Activated T-helper 17 cell treated with anti-CD3 and anti-CD28 coated beads, Interleukin-2, amount 50 U/mL, for 72 hours (primary cell): ENCODE data around the gene GGACT. TPM values are rescaled to one million over a fixed set of nuclear protein-coding genes. Genes with fewer than 3 reads are reported as not detected.
"Not testable (repeated sequence)": the region's sequence is repeated elsewhere in the genome, so short reads cannot be mapped to it uniquely, and the experiment has no call there.

Experiments
- ATAC-seq: fragments of 150-1000 bp; cut with Tn5 transposase; replicated peaks from 2 replicates; pipeline ENCODE4 v1.10.0; 2021; ENCODE audit warnings: mild to moderate bottlenecking, moderate library complexity
- H3K27ac Mint-ChIP-seq: one replicate; pipeline ENCODE4 v1.8.0; 2022; ENCODE audit warnings: mixed read lengths
- H3K27me3 Mint-ChIP-seq: one replicate; pipeline ENCODE4 v1.8.0; 2022; ENCODE audit warnings: mixed read lengths
- H3K36me3 Mint-ChIP-seq: one replicate; pipeline ENCODE4 v1.8.0; 2022; ENCODE audit warnings: low read depth, mild to moderate bottlenecking, mixed read lengths
- H3K4me1 Mint-ChIP-seq: one replicate; pipeline ENCODE4 v1.8.0; 2022; ENCODE audit warnings: mixed read lengths
- H3K4me3 Mint-ChIP-seq: one replicate; pipeline ENCODE4 v1.8.0; 2022; ENCODE audit warnings: mild to moderate bottlenecking, mixed read lengths
- H3K9me3 Mint-ChIP-seq: one replicate; pipeline ENCODE4 v1.8.0; 2022; ENCODE audit warnings: mixed read lengths
- total RNA-seq, 2 donors: library from RNA; stranded (reverse); gene quantifications; one replicate each; pipeline ENCODE4 v1.2.3, GENCODE V29; 2022

The GGACT gene
- total RNA-seq, result 1 to 10 TPM; 1.2 to 1.7 TPM

DNA sequence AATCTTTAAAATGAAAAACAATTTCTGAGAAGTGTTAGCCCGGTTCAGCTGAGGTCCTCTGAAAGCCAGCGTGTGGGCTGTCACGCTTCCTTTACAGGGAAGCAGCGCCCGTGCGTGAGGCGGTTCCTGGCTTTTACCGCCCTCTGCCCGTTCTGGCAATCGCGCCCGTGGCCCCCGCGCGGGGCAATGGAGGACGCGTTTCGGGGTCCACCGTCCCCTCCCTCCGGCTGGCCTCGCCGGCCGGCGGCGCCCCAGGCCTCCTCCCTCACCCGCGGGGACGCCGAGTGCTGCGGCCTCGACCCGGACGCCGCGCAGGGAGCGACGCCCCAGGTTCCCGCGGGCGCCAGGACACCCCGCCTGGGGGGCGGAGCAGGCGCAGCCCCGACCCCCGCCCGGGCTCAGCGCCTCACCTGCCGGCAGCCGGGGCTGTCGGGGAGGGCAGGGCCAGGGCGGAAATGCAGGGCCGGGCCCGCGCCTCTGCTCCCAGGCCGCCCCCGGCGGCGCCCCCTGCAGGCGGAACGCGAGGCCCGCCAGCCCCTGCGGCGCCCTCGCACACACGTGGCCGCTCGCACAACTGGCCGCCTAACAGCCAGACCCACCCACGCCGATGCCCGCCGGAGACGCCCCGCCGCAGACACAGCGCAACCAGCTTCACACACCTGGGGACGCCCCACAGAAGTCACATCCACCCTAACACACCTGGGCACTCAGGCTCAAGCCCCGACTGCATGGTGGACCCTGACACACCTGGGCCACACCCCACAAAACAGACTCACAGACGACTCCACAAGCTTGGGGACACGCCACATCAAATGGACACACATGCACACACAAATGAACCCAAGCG is at the start of gene GGACT:
GGACT (minus strand) TSS at position 459 of the 847 bp plus-strand sequence. CDS start 56,198 bp downstream, outside the sequence.
- peaks cover 27% of the 10 kb centered on the region for H3K4me1 Mint-ChIP-seq
- H3K4me3 Mint-ChIP-seq, result peak within 1 kb of the TSS; percentile 89
- no peaks in the 10 kb centered on the region for H3K36me3 Mint-ChIP-seq
- H3K27me3 Mint-ChIP-seq, result no peaks in the 10 kb centered on the region
- peak; percentile 92 for ATAC-seq
- H3K9me3 Mint-ChIP-seq, result peaks cover 4% of the 10 kb centered on the region
- peak within 1 kb of the TSS; percentile 93 for H3K27ac Mint-ChIP-seq

DNA sequence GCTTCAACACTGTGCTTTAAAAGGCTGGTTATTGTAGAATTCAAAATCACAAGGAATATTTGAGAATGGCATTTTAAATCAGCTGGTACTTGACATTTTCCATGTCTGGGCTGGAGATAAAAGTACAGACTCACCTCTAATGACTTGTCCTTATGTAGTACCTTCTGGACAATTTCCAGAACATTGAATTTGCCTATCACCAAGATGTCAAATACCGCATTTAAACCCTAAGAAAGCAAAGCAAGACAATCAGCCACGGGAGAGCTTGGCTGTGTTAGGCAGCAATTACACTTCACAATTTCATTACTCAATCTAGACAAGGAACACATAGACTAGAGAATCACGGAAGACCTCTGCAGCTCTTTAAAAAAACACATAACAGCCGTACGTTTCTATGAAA is 49.2 kb upstream of the GGACT start:
- Mint-ChIP-seq H3K4me3 (no peak overlapping the region), H3K27me3 (no peaks in the 10 kb centered on the region), H3K36me3 (peaks cover 87% of the 10 kb centered on the region), H3K9me3 (no peaks in the 10 kb centered on the region), H3K4me1 (no peaks in the 10 kb centered on the region), H3K27ac (no peak overlapping the region)
- no peak for ATAC-seq

DNA sequence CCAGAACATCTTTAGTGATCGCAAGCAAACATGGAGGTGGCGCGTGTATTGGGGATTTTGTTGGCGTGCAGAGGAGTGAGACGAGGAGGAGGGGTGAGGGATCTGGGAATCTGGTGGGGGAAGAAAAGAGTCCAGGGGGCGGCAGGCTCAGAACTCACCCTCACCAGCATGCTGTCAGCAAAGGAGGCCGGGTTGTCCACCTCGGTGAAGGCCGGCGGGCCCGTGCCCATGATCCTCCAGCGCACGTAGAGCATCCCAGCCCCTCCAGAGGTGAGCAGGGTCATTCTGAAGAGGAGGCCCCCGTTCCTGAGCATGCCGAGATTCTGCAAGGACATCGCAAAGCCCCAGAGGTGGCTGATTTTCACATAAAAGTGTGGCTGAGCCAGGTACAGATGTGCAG is 48.8 kb upstream of the GGACT start:
- H3K9me3 Mint-ChIP-seq, result no peaks in the 10 kb centered on the region
- H3K27ac Mint-ChIP-seq, result no peak overlapping the region
- no peaks in the 10 kb centered on the region for H3K4me1 Mint-ChIP-seq
- H3K27me3 Mint-ChIP-seq, result no peaks in the 10 kb centered on the region
- H3K36me3 Mint-ChIP-seq, result peaks cover 92% of the 10 kb centered on the region
- H3K4me3 Mint-ChIP-seq, result no peak overlapping the region
- ATAC-seq, result no peak

DNA sequence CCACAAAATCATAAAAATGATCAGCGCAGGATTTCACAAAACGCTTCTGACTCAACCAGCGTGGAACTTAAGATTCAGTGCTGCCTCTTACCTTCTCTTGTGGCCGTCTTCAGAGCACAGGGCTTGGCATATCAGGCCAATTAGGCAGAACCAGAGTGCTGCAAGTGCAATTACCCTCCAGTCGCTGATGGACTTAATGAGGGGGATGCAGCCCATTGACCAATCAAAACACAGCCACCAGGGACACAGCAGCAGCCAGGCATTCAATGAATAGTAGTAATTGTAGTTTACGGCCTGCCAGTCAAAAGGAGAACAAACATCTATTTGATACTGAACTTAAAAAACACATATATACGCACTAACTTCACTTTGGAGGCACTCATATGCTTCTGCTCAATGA is 47.9 kb upstream of the GGACT start:
- H3K4me3 Mint-ChIP-seq, result no peak overlapping the region
- H3K9me3 Mint-ChIP-seq, result no peaks in the 10 kb centered on the region
- no peak overlapping the region for H3K27ac Mint-ChIP-seq
- H3K36me3 Mint-ChIP-seq, result peaks cover 89% of the 10 kb centered on the region
- H3K27me3 Mint-ChIP-seq, result no peaks in the 10 kb centered on the region
- ATAC-seq, result no peak
- H3K4me1 Mint-ChIP-seq, result no peaks in the 10 kb centered on the region

DNA sequence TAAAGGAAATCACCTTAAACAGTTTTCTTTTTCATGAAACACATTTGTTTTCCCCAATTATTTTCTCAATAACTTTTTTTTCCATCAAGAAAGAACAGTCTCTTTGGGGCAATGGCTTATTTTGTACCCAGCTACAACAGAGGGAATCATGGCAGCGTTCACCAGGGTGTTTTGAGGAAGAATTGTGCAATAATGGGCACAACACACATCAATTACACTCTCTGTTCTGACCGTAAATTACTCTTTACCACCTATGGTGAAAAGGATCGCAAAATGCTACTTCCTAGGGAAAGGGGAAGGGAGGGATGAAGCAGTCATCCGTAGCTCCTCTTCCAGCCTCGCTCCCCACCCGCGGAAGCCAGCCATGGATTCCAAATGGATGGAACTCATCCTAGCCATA is 47.4 kb upstream of the GGACT start:
- Mint-ChIP-seq H3K9me3 (no peaks in the 10 kb centered on the region), H3K27me3 (no peaks in the 10 kb centered on the region), H3K4me1 (no peaks in the 10 kb centered on the region), H3K27ac (no peak overlapping the region), H3K36me3 (peaks cover 85% of the 10 kb centered on the region), H3K4me3 (no peak overlapping the region)
- no peak for ATAC-seq

DNA sequence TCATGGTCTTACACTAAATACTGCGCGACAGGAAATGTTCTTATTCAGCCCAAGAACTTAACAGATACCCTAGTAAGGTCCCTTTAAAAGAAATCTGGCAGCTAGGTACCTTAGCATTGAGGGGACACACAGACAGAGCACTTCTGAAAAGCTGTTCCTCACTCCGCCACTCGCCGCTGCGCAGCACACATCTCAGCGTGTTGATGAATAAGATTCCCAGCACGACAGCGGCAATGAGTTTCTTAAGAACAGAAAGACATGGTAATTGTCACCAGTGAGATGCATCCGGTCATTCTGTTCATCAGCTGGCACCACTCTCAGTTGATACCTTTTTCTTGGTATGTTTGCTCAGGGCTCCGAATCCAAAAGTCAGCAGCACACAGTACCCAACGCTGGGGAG is 46.1 kb upstream of the GGACT start:
- H3K27me3 Mint-ChIP-seq, result no peaks in the 10 kb centered on the region
- no peak overlapping the region for H3K4me3 Mint-ChIP-seq
- no peak overlapping the region for H3K27ac Mint-ChIP-seq
- no peaks in the 10 kb centered on the region for H3K9me3 Mint-ChIP-seq
- ATAC-seq, result no peak
- H3K4me1 Mint-ChIP-seq, result no peaks in the 10 kb centered on the region
- peaks cover 86% of the 10 kb centered on the region for H3K36me3 Mint-ChIP-seq

DNA sequence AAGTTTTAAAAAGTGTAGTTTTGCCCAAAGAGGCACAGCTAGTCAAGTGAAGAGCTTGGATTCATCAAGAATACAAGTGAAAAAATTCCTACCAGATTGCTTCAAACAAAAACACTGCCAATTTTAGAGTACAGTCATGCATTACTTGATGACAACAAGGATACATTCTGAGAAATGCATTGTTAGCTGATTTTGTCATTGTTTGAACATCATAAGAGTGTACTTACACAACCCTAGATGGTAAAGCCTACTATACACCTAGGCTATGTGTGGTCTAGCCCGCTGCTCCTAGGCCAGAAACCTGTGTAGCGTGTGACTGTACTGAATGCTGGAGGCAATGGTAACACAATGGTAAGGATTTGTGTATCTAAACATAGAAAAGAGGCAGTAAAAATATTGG is 44.9 kb upstream of the GGACT start:
- ATAC-seq, result no peak
- no peaks in the 10 kb centered on the region for H3K4me1 Mint-ChIP-seq
- H3K9me3 Mint-ChIP-seq, result no peaks in the 10 kb centered on the region
- no peaks in the 10 kb centered on the region for H3K27me3 Mint-ChIP-seq
- no peak overlapping the region for H3K4me3 Mint-ChIP-seq
- no peak overlapping the region for H3K27ac Mint-ChIP-seq
- peaks cover 93% of the 10 kb centered on the region for H3K36me3 Mint-ChIP-seq

DNA sequence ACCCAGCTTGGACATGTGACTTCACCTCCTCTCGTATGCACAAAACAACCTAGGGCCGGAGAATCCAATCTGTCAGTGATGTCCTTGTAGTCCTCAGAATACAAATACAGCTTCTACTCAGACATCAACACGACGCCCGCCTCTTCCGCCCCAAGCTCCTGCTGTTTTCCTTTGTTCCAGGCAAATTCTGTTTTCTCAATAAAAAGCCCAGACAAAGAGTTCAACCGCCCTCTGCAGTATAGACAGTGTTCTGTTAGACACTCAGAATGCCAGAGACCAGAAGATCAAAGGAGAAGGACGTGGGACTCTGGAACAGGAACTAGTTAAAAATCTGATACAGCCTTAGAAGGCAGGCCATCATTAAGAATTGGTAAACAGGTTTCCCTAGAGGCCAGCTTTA is 42.0 kb upstream of the GGACT start:
- ATAC-seq, result no peak
- H3K27me3 Mint-ChIP-seq, result no peaks in the 10 kb centered on the region
- H3K27ac Mint-ChIP-seq, result no peak overlapping the region
- no peaks in the 10 kb centered on the region for H3K4me1 Mint-ChIP-seq
- H3K4me3 Mint-ChIP-seq, result no peak overlapping the region
- H3K9me3 Mint-ChIP-seq, result no peaks in the 10 kb centered on the region
- H3K36me3 Mint-ChIP-seq, result peaks cover 88% of the 10 kb centered on the region

DNA sequence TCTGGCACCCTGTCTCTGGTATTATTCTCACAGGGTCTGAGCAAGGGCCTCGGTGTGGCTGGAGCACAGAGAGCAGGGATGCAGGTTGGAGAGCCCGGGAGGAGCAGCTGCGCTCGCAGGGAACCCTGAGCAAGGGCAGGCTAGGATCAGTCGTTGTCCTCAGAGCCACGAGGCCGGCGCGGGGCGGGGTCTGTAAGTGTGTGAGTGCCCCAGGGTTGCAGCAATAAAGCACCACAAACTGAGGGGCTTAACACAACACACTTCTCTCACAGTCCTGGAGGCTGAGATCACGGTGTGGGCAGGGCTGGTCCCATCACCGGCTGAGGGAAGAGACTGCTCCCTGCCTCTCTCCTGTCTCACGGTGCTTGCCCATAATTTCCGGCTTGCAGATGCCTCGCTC is 38.5 kb upstream of the GGACT start:
- ATAC-seq, result no peak
- H3K27ac Mint-ChIP-seq, result no peak overlapping the region
- no peaks in the 10 kb centered on the region for H3K27me3 Mint-ChIP-seq
- peaks cover 4% of the 10 kb centered on the region for H3K9me3 Mint-ChIP-seq
- peaks cover 84% of the 10 kb centered on the region for H3K36me3 Mint-ChIP-seq
- H3K4me3 Mint-ChIP-seq, result no peak overlapping the region
- H3K4me1 Mint-ChIP-seq, result no peaks in the 10 kb centered on the region

DNA sequence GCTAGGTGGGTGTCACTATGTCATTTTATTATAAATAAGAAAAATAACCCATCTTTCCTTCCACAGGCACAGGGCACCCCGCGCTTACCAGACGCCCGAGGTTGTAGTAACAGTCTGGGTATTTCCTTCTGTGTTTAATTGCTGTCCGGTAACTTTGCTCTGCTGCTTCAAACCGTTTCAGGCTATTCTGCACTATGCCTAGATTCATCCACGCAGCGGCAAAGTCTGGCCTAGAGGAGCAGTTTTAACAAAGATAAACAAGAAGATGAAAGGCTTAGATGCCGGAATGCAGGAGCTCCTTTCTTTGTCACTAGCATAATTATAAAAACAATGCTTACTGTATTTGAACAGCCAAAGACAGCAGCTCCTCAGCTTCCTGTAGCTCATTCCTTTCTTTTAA is 36.9 kb upstream of the GGACT start:
- Mint-ChIP-seq H3K27me3 (no peaks in the 10 kb centered on the region), H3K27ac (no peak overlapping the region), H3K4me1 (no peaks in the 10 kb centered on the region), H3K9me3 (peaks cover 4% of the 10 kb centered on the region), H3K36me3 (peaks cover 74% of the 10 kb centered on the region), H3K4me3 (no peak overlapping the region)
- ATAC-seq, result no peak

DNA sequence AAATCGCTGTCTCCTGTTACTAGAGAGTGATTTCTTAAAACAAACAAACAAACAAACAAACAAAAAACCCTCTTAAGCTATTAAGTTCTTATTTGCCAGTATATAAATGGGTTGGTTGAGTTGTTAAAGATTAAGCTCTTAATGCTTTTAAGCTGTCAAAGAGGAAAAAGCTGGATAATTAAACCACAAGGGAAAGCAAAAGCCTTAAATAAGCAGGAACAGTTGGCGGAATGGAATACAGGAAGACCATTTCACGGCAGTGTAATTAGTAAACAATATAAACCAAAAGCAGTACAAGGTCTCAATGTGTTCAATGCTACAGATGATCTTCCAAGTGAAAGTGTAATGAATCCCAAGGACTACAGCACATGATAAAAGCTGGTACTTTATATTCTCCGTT is 32.2 kb upstream of the GGACT start:
- no peaks in the 10 kb centered on the region for H3K4me1 Mint-ChIP-seq
- H3K27ac Mint-ChIP-seq, result no peak overlapping the region
- peaks cover 4% of the 10 kb centered on the region for H3K9me3 Mint-ChIP-seq
- no peaks in the 10 kb centered on the region for H3K27me3 Mint-ChIP-seq
- no peak overlapping the region for H3K4me3 Mint-ChIP-seq
- peaks cover 33% of the 10 kb centered on the region for H3K36me3 Mint-ChIP-seq
- no peak for ATAC-seq

DNA sequence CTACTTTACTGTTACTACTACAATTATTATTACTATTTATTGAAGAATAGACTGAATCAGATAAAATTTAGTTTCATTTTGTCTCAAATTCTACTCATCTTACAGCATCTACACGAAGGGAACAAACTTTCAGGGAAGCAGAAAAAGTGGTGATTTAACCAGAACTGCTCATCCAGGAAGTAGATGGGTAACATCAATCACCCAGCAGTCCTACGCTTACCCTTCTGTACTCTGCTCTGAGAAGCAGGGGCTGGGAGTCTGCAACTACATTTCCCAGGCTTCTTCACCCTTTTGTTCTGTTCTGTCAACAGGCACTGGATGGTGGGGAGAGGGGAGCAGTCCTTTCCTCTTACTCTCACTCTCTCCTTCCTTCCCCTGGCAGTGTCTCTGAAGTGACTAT is 31.4 kb upstream of the GGACT start:
- Mint-ChIP-seq H3K4me1 (no peaks in the 10 kb centered on the region), H3K27me3 (no peaks in the 10 kb centered on the region), H3K36me3 (peaks cover 24% of the 10 kb centered on the region), H3K4me3 (no peak overlapping the region), H3K27ac (no peak overlapping the region), H3K9me3 (peaks cover 4% of the 10 kb centered on the region)
- ATAC-seq, result peak; percentile 76

DNA sequence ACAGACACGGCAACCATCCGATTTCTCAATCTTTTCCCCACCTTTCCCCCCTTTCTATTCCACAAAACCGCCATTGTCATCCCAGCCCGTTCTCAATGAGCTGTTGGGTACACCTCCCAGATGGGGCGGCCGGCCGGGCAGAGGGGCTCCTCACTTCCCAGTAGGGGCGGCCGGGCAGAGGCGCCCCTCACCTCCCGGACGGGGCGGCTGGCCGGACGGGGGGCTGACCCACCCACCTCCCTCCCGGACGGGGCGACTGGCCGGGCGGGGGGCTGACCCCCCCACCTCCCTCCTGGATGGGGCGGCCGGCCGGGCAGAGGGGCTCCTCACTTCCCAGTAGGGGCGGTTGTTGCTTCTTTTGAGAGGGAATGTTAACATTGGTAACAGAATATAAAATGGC is 30.3 kb upstream of the GGACT start:
- not testable (repeated sequence) for H3K27me3 Mint-ChIP-seq, H3K9me3 Mint-ChIP-seq, H3K4me1 Mint-ChIP-seq, H3K4me3 Mint-ChIP-seq, ATAC-seq, H3K27ac Mint-ChIP-seq
- peaks cover 14% of the 10 kb centered on the region for H3K36me3 Mint-ChIP-seq

DNA sequence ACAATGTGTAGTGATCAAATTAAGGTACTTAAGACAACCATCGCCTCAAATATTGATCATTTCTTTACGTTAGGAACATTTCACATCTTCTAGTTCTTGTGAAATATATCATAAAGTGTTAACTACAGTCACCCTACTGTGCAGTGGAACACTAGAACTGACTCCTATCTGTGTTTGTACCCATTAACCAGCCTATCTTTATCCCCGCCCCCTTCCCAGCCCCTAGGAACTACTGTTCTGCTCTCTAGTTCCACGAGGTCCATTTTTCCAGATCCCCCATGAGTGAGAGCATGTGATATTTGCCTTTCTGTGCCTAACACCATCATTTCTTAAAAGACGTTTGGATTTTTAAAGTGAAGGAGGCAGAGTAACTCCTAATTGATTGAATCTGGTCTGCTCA is 24.4 kb upstream of the GGACT start:
- Mint-ChIP-seq H3K36me3 (peaks cover 30% of the 10 kb centered on the region), H3K27ac (peak overlapping the region; percentile 37), H3K4me1 (peaks cover 11% of the 10 kb centered on the region), H3K9me3 (no peaks in the 10 kb centered on the region), H3K4me3 (no peak overlapping the region), H3K27me3 (no peaks in the 10 kb centered on the region)
- ATAC-seq, result no peak

DNA sequence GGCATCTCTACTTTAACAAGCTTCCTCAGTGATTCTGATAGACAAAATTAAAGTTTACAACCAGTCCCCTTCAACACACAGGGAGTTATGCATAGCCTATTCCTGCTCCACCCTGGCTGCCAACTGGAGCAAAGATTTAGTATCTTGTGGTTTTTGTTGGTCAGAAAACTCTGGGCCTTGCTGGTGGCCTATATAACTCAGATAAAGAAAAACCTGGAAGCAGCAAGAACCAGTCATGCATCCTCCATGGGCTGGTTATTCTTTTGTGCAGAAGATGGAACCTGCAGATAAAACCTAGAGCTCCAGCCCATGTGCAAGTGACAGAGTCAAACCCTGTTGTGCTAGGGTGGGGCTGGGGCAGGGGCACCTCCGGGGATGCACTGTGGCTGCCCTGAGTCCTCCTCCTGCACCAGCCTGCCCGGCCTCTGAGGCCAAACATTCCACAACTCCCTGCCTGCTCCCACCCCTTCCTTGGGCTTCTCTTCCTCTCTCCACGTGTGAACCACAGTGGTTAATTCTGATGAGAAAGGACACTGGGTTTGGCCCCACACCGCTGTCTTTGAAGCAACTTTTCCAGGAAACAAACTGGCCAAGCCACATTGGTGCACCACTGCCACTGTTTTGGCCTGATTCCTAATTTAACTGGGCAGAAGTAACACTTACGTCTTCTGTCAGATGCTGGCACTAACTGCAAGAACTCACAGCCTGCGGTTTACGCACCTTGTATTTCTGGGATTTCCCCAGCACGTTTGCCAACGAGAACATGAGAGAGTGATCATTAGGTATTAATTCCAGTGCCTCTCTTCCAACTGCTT is 23.3 kb upstream of the GGACT start:
- no peak for ATAC-seq
- no peaks in the 10 kb centered on the region for H3K27me3 Mint-ChIP-seq
- no peak overlapping the region for H3K27ac Mint-ChIP-seq
- peaks cover 12% of the 10 kb centered on the region for H3K4me1 Mint-ChIP-seq
- H3K4me3 Mint-ChIP-seq, result no peak overlapping the region
- H3K9me3 Mint-ChIP-seq, result no peaks in the 10 kb centered on the region
- peaks cover 37% of the 10 kb centered on the region for H3K36me3 Mint-ChIP-seq
